ENCODE results near the gene PTPRO. TPM values are rescaled to one million over a fixed set of nuclear protein-coding genes. Genes with fewer than 3 reads are reported as not detected.
A peak's percentile ranks its signal among the peaks of the same experiment; 100 is the strongest.

PTPRO gene
- total RNA-seq, 1 donor, result 3.1 TPM

- H3K4me3 ChIP-seq (ENCODE audit: low read depth, low read length), result no peak overlapping the region
- TF ChIP-seq CTCF (IDR thresholded peaks at IDR 0.05; ENCODE audit: insufficient read depth, low read length), result no peak
- DNase-seq (ENCODE audit: low read depth), result no peak
Measured at GRCh38 chr12:15620741-15621539, 298.6 kb downstream of the PTPRO start.

- H3K4me3 ChIP-seq (ENCODE audit: low read depth, low read length), result no peak overlapping the region
- no peak for DNase-seq (ENCODE audit: low read depth)
- no peak for TF ChIP-seq CTCF (IDR thresholded peaks at IDR 0.05; ENCODE audit: insufficient read depth, low read length)
Measured at GRCh38 chr12:15625075-15625474, 302.8 kb downstream of the PTPRO start.

GRCh38 chr12:15627995-15628945 is 306.0 kb downstream of the PTPRO start:
- peak; percentile 77 for DNase-seq (ENCODE audit: low read depth)
- no peak for TF ChIP-seq CTCF (IDR thresholded peaks at IDR 0.05; ENCODE audit: insufficient read depth, low read length)
- no peak overlapping the region for H3K4me3 ChIP-seq (ENCODE audit: low read depth, low read length)

- peak; percentile 97 for DNase-seq (ENCODE audit: low read depth)
- H3K4me3 ChIP-seq (ENCODE audit: low read depth, low read length), result no peak overlapping the region
- no peak for TF ChIP-seq CTCF (IDR thresholded peaks at IDR 0.05; ENCODE audit: insufficient read depth, low read length)
Measured at GRCh38 chr12:15629108-15629507, 306.8 kb downstream of the PTPRO start.

GRCh38 chr12:15629761-15630160 is 307.5 kb downstream of the PTPRO start:
- no peak overlapping the region for H3K4me3 ChIP-seq (ENCODE audit: low read depth, low read length)
- no peak for TF ChIP-seq CTCF (IDR thresholded peaks at IDR 0.05; ENCODE audit: insufficient read depth, low read length)

GRCh38 chr12:15631007-15631715 is 308.9 kb downstream of the PTPRO start:
- H3K4me3 ChIP-seq (ENCODE audit: low read depth, low read length), result no peak overlapping the region
- no peak for DNase-seq (ENCODE audit: low read depth)
- no peak for TF ChIP-seq CTCF (IDR thresholded peaks at IDR 0.05; ENCODE audit: insufficient read depth, low read length)

More at GRCh38 chr12:15629761-15630160, 307.5 kb downstream of the PTPRO start:
- peak; percentile 69 for DNase-seq (ENCODE audit: low read depth)

Data from fibroblast of the aortic adventitia (primary cell).